NCI-H2227 (cell line): ENCODE data around the gene MAT1A.
"Not testable (repeated sequence)": the region's sequence is repeated elsewhere in the genome, so short reads cannot be mapped to it uniquely, and the experiment has no call there.

Source experiments
- DNase-seq: peaks from one replicate; lab custom pipeline; 2025; ENCODE audit not compliant: unreplicated experiment; lab: John Stamatoyannopoulos, UW

Gene MAT1A

GRCh38 chr10:80289451-80290287 is at the start of gene MAT1A:
Gene MAT1A, minus strand, starts transcription at chr10:80289658. Its CDS starts 235 bp downstream, at chr10:80289423.
- peak; percentile 7 for DNase-seq

- DNase-seq, result no peak
These were observed 44.5 kb upstream of the MAT1A start for GRCh38 chr10:80333983-80334382.

- DNase-seq, result no peak
These were observed 35.5 kb upstream of the MAT1A start for GRCh38 chr10:80324891-80325364.

GRCh38 chr10:80324086-80324485 is 34.6 kb upstream of the MAT1A start:
- no peak for DNase-seq

- DNase-seq, result no peak
These were observed 33.9 kb upstream of the MAT1A start for GRCh38 chr10:80323311-80323710.

- DNase-seq, result no peak
These were observed 33.3 kb upstream of the MAT1A start for GRCh38 chr10:80322711-80323110.

- DNase-seq, result no peak
These were observed 32.7 kb upstream of the MAT1A start for GRCh38 chr10:80322158-80322557.

- no peak for DNase-seq
These were observed 31.7 kb upstream of the MAT1A start for GRCh38 chr10:80321183-80321582.

- no peak for DNase-seq
These were observed 30.9 kb upstream of the MAT1A start for GRCh38 chr10:80320377-80320776.

- no peak for DNase-seq
These were observed 30.4 kb upstream of the MAT1A start for GRCh38 chr10:80319725-80320290.

- no peak for DNase-seq
These were observed 29.9 kb upstream of the MAT1A start for GRCh38 chr10:80319318-80319717.

GRCh38 chr10:80318742-80319141 is 29.3 kb upstream of the MAT1A start:
- no peak for DNase-seq

- no peak for DNase-seq
These were observed 25.9 kb upstream of the MAT1A start for GRCh38 chr10:80315391-80315790.

- no peak for DNase-seq
These were observed 24.1 kb upstream of the MAT1A start for GRCh38 chr10:80313523-80313922.

- not testable (repeated sequence) for DNase-seq
These were observed 16.5 kb upstream of the MAT1A start for GRCh38 chr10:80305989-80306388.

GRCh38 chr10:80296942-80297341 is 7.5 kb upstream of the MAT1A start:
- no peak for DNase-seq

GRCh38 chr10:80292607-80293239 is 3.3 kb upstream of the MAT1A start:
- DNase-seq, result no peak

- DNase-seq, result no peak
These were observed 1.2 kb upstream of the MAT1A start for GRCh38 chr10:80290474-80291220.

- no peak for DNase-seq
These were observed 609 bp downstream of the MAT1A start for GRCh38 chr10:80288849-80289248.

GRCh38 chr10:80284522-80284921 is 4.9 kb downstream of the MAT1A start:
- DNase-seq, result no peak

- no peak for DNase-seq
These were observed 5.8 kb downstream of the MAT1A start for GRCh38 chr10:80283536-80284199.
